GM11168 (cell line): ENCODE results near the gene FGF22.
"Not testable (repeated sequence)": the region's sequence is repeated elsewhere in the genome, so short reads cannot be mapped to it uniquely, and the experiment has no call there.

Source experiments
- in situ Hi-C: fragments of 300-500 bp; cut with MboI; formaldehyde crosslinking; loops from one replicate; pipeline ENCODE4 v1.12.0; 2022; ENCODE audit warnings: low sequenced_read_pairs; ENCODE audit not compliant: unreplicated experiment

Gene FGF22

DNA sequence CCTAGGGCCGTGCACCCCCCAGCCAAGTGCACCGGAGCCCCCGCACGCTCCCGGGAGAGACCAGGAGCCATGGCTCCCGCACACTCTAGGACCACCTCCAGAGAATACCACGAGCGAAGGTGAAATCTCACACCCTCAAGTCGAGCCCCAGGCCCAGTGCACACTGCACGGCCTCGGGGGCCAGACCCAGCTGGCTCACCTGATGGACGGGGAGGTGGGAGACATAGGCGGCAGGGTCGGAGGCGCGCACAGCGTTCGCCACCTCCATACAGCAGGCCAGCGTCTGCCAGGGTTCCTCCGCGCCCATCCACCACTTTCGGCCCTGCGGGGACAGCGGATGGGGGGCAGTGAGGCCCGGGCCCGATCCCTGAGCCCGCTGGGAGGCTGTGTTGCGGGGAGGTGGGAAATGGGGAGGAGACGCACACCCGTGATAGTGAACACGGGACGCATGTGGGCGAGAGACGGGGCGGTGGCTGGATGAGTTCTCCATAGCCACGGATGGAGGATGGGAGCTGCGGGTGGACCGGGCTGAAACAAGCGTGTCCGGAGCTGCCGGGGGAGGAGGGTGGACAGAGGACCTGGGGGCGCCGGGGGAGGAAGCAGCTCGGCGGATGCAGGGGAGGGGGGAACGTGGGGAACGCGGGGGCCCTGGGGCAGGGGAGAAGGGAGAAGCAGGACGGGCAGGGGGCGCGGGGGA is 19.4 kb upstream of the FGF22 start:
- in situ Hi-C loops = no loop called here

DNA sequence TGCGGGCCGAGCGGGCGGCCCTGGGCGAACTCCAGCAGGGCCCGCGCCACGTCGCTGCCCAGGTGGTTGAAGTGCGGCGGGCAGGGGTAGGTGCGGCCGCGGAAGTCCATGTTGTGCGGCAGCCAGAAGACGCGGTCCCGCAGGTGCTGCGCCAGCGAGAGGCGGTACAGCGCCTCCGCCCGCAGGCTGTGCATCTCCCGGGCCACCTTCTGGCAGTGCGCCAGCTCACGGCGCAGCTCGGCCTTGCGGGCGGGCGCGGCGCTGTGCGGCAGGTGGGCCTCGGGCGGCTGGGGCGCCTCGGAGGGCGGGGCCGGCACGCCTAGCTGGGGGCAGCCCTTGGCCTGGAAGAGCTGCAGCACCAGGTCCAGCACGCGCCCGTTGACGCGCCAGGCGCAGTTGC is 18.5 kb upstream of the FGF22 start:
- in situ Hi-C loops = not testable (repeated sequence)

DNA sequence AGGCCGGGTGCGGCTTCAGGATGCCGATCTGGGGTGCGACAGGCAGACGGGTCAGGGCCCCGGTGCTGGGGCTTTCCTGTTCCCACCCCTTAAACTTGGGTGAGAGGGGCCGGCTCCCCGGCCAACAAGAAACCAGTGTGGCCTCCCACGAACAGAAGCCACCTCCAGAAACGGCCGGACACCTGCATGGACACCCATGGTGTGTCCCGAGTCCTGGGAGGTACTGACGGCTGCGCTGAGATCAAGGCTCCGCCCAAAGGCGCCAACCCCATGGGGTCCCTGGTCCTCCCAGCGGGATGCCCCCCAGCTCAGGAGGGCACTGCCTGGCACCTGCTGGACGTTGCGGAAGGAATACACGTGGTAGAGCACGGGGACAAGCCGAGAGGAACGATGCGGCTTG is 17.9 kb upstream of the FGF22 start:
- in situ Hi-C loops = no loop called here

DNA sequence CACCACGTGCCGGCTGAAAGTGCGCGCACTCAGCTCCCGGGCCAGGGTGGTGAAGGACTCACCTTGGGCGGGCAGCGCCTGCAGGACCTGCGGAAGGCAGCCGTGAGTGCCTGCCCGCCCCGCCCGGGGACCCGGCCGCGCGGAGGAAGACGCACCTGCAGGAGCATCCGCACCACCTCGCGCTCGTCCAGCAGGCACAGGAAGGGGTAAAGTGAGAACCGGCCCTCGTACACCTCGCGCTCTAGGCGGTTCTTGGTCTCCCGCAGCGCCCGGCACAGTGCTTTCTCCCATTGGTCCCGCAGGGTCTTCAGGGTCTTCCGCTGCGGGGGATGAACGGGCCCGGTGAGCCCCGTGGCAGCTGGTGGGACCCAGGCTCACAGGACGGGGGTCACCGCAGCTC is 17.0 kb upstream of the FGF22 start:
- in situ Hi-C loops = no loop called here

DNA sequence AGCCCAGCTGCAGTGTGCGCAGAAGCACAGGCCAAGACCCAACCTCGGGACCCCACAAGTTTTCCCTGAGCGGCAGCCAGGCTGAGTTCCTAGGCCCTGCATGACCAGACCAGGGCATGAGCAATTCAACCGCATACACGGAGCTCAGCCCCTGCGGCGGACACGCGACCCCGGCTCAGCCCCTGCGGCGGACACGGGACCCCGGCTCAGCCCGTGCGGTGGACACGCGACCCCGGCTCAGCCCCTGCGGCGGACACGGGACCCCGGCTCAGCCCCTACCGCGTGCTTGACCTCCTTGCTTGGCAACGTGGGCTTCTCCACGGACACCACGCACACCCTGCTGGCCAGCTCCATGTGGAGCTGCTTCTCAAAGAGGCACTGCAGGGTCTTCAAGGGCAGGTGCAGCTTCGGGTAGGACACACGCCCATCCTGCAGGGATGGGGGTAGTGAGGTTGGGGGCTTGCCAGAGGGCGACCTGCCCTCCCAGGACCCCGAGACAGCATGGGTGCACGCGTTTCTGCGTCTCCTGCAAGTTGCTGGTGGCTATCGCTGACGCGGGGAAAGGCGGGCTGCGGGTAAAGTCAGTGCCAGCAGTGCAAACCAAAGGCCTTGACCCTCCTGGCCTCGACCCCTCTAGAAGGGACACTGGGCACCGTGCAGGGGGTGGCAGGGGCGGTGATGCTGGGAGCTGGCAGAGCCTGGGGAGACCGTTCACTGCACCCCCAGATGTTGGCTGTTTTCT is 16.3 kb upstream of the FGF22 start:
- in situ Hi-C loops = no loop called here

DNA sequence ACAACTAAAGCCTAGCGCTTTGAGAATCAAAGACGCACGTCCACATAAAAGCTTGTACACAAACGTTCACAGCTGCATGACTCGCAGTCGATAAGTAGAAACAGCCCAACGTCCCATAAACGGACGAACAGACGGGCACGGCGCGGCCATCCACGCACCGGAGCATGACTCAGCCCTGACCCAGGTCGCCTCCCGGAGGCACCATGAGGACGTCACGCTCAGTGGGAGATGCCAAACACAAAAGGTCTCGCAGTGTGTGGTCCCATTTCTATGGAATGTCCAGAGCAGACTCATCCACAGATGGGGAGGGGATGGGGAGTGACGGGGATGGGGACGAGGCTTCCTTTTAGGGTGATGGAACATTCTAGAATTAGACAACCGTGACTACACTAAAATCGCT is 15.7 kb upstream of the FGF22 start:
- in situ Hi-C loops = no loop called here

DNA sequence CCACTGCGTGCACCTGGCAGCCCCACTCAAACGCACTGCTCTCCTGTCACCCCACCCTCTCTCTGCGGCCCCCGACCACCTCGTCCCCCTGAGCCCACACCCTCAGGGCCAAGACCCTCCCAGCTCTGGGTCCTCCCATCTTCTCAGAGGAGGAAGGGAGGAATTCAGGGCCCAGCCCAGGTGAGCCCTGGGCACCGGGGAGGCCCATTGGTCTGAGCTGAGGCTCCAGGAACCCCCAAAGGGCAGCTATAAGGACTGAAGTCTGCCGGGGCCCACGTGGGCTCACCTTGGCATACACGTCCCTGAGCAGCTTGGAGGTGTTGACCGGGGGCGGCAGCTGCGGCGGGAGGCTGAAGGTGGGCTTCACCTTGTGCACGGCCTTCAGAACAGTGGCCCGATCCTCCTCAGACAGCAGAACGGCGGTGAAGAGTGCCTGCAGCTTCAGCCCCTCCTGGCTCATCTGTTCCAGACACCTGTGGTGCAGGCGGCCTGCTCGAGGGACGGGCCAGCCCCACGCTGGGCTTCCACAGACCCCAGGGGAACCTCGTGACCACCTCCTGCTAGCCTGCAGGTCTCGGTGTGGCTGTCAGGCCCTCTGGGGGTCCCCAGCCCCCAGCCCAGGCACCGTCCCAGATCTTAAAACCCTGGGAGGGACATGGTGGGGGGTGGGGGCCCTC is 15.1 kb upstream of the FGF22 start:
- in situ Hi-C loops = no loop called here

DNA sequence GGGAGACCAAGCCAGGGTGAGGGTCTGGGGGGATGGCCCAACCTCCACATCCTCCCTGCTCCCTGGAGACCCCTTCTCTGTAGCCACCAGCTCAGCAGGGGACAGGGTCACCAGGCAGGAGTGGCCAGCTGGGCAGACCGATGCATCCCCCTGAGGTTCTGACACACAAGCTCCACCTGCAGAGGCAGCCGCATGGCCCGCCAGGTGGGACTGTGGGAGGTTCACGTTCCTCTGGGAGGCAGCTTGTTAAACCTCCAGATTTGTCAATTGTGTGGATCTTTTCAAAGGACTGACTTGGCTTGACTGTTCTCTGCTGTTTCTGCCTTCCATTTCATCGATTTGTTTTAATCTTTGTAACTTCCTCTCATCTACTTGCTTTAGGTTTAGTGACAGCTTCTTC is 14.4 kb upstream of the FGF22 start:
- in situ Hi-C loops = no loop called here

DNA sequence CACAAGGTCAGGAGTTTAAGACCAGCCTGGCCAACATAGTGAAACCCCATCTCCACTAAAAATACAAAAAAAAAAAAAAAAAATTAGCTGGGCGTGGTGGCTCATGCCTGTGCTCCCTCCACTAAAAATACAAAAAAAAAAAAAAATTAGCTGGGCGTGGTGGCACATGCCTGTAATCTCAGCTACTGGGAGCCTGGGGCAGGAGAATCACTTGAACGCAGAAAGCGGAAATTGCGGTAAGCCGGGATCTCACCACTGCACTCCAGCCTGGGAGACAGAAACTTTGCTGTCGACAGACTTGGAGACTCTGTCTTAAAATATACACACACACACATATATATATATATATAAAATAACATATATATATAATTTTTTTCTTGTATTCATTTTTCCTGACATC is 13.1 kb upstream of the FGF22 start:
- in situ Hi-C loops = not testable (repeated sequence)

DNA sequence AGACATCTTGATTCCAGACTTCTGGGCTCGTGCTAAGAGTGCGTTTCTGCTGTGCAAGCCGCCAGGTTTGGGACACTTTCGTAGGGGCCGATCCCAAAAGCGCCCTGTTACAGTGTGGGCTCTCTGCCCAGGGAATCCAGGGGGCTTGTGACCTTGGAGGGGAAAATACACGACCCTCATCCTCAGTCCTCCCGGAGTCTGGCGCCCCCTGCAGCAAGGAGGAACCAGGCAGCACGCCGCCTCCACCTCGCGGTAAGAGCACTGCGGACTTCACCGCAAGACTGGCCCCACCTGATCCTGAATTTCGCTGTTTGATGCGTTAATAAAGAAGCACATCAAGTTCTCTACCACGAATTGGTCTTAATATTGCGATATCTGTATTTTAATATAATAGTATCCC is 11.5 kb upstream of the FGF22 start:
- in situ Hi-C loops = no loop called here

DNA sequence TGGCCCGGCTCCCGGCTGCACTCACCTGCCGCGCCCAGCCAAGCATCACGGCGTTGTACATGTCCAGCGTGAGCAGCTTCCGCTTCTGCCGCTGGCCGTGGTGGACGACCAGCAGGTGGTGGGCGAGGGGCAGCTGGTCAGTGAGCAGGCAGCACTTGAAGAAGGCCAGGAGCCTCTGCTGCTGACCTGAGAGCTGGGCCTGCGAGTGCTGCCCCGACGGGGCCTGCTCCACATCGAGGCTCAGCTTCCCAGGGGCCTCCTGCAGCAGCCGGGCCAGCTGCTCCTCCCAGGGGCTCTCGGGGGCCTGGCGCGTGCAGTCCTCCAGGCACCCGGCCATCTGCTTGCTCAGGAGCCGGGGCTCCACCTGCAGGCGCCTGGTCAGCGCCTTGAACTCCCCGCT is 10.2 kb upstream of the FGF22 start:
- in situ Hi-C loops = not testable (repeated sequence)

DNA sequence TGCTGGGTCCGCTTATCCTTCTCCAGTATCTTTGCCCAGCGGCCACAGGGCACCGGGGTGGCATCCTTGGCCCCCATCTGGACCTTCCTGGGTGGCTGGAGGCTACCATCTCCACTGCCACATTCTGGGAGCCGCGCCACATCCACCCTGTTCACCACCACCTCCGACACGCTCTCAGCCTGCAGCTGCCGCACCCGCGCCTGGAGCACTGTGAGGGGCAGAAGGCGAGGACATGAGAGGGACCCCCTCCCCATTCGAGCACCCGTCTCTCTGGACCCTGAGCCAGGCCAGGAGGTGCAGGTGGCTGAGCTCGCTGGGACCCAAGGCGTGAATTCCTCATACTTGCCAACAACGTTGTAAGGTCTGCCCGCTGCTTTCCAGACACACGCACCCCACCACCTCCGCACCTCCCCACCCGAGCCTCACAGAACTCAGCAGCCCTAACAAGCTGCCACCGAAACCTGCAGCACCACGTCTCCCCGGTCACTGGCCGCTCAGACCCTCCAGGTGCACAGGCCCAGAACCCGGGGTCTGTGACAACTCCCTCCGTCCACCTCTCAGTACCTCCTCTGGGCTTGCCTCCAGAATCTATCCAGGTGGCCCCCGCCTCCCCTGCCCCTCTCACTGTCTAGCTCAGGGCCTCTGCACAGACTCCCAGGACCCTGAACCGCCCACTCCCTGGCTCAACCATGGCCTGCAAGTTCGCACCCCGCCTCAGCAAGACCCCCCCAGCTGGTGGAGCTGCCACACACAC is 9.5 kb upstream of the FGF22 start:
- in situ Hi-C loops = no loop called here

DNA sequence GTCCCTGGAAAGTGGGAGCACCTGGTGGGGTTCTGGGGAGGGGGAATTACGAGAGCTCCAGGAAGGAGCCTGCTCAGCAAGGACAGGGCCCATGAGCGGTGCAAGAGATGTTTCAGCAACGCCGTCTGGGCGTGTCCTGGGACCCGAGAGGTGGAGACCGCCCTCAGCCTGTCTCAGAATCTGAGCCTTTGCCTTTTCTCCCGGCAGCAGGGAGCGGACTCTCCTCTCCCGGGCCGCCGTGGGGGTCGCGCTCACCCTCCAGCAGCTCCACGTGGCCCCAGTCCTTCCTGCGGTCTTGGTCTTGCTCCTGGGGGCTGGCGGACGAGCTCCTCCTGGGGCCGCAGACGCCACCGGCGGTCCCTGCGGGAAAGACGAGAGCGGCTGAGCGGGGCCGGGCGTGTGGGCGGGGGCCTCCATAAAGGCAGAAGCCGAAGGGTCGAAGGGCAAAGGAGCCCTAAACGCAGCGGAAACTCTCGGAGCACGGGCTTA is 7.1 kb upstream of the FGF22 start:
- in situ Hi-C loops = no loop called here

DNA sequence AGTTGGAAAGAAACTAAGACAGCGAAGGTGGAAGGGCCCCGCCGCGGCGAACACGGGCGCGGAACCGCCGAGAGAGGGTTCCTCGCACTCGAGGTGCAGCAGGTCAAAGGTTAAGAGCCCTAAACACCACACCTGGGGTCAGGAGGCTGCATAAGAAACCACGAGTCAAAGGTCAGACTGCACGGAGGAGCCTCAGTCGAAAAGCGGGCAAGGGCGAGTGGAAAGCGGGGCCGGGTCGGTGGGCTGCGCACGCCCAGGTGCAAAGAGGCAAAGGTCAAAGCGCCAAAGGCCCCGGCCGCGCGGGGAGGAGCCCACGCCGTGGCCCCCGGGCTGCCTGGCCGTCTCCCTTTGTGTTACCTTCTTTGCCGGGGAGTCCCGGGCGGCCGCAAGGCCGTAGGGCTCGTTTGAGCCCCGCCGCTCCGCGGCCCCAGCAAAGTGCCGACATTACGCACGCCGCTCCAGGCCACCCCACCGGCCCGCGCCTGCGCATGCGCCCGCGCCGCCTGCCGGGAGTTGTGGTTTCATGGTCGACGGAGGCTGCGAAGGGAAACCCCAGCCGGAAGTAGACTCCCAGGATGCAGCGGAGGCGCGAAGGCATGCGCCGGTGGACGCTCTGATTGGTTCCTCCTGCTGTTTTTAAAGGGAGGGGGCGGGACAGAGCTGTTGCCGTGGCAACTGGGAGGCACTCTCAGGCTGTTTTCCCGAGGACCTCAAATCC is 6.5 kb upstream of the FGF22 start, which contains the start of gene POLRMT:
POLRMT (minus strand) TSS at position 470 of the 718 bp plus-strand sequence; CDS start at position 445, 25 bp downstream.
- in situ Hi-C loops = no loop called here

DNA sequence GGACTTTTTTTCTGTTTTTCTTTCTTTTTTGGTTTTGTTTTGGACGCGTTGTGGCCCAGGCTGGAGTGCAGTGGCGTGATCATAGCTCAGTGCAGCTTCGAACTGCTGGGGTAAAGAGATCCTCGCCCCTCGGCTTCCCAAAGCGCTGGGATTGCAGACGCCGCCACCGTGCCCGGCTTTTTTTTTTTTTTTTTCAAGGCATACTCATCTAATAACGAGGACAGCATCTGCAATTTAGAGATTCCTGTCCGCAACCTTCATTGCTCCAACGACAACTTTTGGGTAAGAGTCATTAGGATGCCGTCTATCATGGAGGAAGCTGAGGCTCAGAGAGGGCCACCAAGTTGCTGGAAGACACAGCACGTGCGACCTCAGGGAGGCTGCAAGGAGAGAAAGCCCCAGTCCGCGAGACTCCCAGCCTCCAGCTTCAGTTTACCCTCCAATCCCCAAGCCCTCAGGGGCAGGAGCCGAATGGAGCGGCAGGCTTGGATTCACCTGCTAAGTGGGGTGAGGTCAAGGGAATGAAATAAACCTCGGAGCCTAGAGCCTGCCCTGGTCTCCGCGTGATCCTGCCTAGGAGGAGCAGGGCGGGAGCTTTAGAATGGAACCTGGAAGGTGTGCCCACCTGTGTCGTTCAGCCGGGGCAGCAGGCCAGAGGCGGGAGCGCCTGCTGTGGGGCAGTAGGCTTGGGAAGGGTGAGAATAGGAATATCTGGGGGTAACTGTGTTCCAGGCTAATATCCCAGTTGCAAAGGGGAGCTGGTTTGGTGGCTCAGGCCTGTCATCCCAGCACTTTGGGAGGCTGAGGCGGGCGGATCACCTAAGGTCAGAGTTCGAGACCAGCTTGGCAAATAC is 5.7 kb upstream of the FGF22 start:
- in situ Hi-C loops = no loop called here

DNA sequence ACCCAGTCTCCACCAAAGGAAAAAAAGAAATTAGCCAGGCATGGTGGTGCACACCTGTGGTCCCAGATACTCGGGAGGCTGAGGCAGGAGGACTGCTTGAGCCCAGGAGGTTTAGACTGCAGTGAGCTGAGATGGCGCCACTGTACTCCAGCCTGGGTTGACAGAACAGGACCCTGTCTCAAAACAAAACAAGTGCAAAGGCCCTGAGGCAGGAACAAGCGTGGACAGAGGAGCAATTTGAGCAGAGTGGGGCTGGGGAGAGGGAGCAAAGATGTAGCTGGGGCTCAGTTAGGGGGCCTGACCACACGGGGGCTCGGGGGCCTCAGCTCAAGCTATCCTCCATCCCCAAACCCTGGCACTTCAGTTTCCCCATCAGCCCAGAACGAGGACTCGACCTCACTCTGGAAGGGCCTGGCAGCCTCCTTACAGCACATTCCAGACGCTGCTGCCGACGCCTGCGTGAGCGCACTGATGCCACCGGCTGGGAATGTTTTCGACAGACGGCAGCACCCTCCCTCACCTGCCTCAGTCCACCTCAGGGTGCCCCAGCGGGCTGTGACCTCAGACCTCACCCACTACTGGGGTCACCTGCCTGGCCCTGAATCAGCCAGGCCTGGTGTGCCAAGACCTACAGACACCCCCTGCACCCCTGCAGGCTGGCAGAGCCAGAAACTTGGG is 4.6 kb upstream of the FGF22 start:
- in situ Hi-C loops = no loop called here

DNA sequence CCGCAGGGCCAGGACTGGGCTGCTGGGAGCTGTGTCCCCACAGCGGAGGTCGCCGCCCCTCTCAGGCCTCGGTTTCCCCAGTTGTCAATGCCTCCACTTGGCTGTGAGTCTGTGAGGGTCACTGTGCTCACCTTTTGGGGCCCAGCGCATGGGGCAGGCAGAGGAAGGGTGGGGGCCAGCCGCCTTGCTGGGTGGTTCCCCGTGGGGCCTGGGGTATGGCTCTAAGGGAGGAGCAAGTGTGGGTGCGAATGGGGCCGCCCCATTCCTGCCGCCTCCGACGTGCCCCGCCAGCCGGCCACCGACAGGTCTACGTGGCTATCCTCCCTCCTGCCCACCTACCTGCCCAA is 800 bp upstream of the FGF22 start:
- in situ Hi-C loops = no loop called here

DNA sequence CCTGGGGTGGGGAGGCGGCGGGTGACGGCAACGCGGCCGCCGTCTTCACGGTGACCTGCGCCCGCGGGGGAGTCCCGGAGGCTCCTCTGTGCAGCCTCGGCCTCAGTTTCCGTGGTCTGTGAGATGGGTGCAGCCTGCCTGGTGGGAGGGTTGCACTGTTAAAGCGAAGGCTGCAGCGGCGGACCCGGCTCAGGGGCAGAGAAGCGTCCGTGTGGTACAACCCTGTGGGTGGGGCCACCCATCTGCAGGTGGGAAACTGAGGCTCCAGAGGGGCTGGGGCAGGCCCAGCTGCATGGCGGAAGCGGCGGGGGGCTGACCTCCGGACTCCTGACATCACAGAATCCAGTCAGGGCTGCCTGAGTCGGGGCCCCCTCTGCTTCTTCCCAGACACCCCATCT is 481 bp downstream of the FGF22 start:
- in situ Hi-C loops = no loop called here
